ENCODE measurements around the gene ILF2.
"Not testable (repeated sequence)": the region's sequence is repeated elsewhere in the genome, so short reads cannot be mapped to it uniquely, and the experiment has no call there.

The ILF2 gene

GRCh38 chr1:153649137-153649862 is 21.5 kb downstream of the ILF2 start:
- in situ Hi-C loops (cut with HindIII; ENCODE audit: low sequenced_read_pairs): no loop called here

- in situ Hi-C loops (cut with HindIII; ENCODE audit: low sequenced_read_pairs): no loop called here
Measured at GRCh38 chr1:153648000-153648643, 22.7 kb downstream of the ILF2 start.

- in situ Hi-C loops (cut with HindIII; ENCODE audit: low sequenced_read_pairs): no loop called here
Measured at GRCh38 chr1:153647346-153647714, 23.5 kb downstream of the ILF2 start.

- in situ Hi-C loops (cut with HindIII; ENCODE audit: low sequenced_read_pairs): no loop called here
Measured at GRCh38 chr1:153646672-153647345, 24.0 kb downstream of the ILF2 start.

GRCh38 chr1:153643816-153644215 is 27.0 kb downstream of the ILF2 start:
- in situ Hi-C loops (cut with HindIII; ENCODE audit: low sequenced_read_pairs): no loop called here

GRCh38 chr1:153643100-153643499 is 27.7 kb downstream of the ILF2 start:
- in situ Hi-C loops (cut with HindIII; ENCODE audit: low sequenced_read_pairs): no loop called here

GRCh38 chr1:153642161-153642560 is 28.6 kb downstream of the ILF2 start:
- in situ Hi-C loops (cut with HindIII; ENCODE audit: low sequenced_read_pairs): no loop called here

GRCh38 chr1:153640861-153641260 is 29.9 kb downstream of the ILF2 start:
- in situ Hi-C loops (cut with HindIII; ENCODE audit: low sequenced_read_pairs): no loop called here

GRCh38 chr1:153640213-153640612 is 30.6 kb downstream of the ILF2 start:
- in situ Hi-C loops (cut with HindIII; ENCODE audit: low sequenced_read_pairs): not testable (repeated sequence)

GRCh38 chr1:153639280-153639679 is 31.5 kb downstream of the ILF2 start:
- in situ Hi-C loops (cut with HindIII; ENCODE audit: low sequenced_read_pairs): no loop called here

- in situ Hi-C loops (cut with HindIII; ENCODE audit: low sequenced_read_pairs): no loop called here
Measured at GRCh38 chr1:153638261-153638660, 32.5 kb downstream of the ILF2 start.

- in situ Hi-C loops (cut with HindIII; ENCODE audit: low sequenced_read_pairs): no loop called here
Measured at GRCh38 chr1:153636312-153636711, 34.5 kb downstream of the ILF2 start.

- in situ Hi-C loops (cut with HindIII; ENCODE audit: low sequenced_read_pairs): no loop called here
Measured at GRCh38 chr1:153635872-153636271, 34.9 kb downstream of the ILF2 start.

- in situ Hi-C loops (cut with HindIII; ENCODE audit: low sequenced_read_pairs): no loop called here
Measured at GRCh38 chr1:153633754-153634665, 36.8 kb downstream of the ILF2 start, which contains the start of gene CHTOP. TSS of gene CHTOP (plus strand) at chr1:153634066. CDS start at chr1:153636589, 2,523 bp downstream.

- in situ Hi-C loops (cut with HindIII; ENCODE audit: low sequenced_read_pairs): no loop called here
Measured at GRCh38 chr1:153633161-153633753, 37.5 kb downstream of the ILF2 start.

- in situ Hi-C loops (cut with HindIII; ENCODE audit: low sequenced_read_pairs): no loop called here
Measured at GRCh38 chr1:153631047-153632022, 39.5 kb downstream of the ILF2 start.

- in situ Hi-C loops (cut with HindIII; ENCODE audit: low sequenced_read_pairs): no loop called here
Measured at GRCh38 chr1:153630384-153630783, 40.4 kb downstream of the ILF2 start.

GRCh38 chr1:153629971-153630370 is 40.8 kb downstream of the ILF2 start:
- in situ Hi-C loops (cut with HindIII; ENCODE audit: low sequenced_read_pairs): no loop called here

- in situ Hi-C loops (cut with HindIII; ENCODE audit: low sequenced_read_pairs): no loop called here
Measured at GRCh38 chr1:153629343-153629665, 41.5 kb downstream of the ILF2 start.

Data from DLD1 (cell line).